Breast epithelium (tissue), 3 donors: Measurements from ENCODE around the gene MRM2.

Experiments used
- POLR2A ChIP-seq: fragments of 450-650 bp; IDR thresholded peaks from one replicate; pipeline ENCODE4 v1.6.1; 2016; ENCODE audit warnings: antibody characterized with exemption, mild to moderate bottlenecking, moderate library complexity
- TF ChIP-seq, protein P1 (sequence below), 3 donors: fragments of 450-650 bp; IDR thresholded peaks; one replicate each; pipeline ENCODE4 v1.5.1; 2016 to 2017; ENCODE audit warnings: antibody characterized with exemption in 3 of 3, mild to moderate bottlenecking in 3 of 3, moderate library complexity in 3 of 3

DNA sequence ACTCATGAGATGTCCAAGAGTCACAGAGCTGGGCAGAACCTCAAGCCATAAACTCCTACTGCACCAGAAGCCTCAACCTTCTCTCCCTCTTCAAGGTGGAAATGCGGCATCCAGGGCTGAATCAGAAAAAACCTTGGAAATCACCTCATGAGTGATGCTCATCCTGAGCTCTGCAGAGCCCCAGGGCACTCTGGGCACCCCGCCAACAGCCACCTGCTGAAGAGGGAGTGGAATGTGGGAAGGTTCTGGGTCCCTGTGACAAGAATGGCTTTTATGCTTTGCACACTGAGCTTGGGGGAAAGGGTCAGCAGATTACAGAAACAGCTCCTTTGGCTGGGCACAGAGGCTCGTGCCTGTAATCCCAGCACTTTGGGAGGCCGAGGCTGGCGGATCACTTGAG lies 18.8 kb upstream of the MRM2 start:
- TF ChIP-seq, protein P1, sequence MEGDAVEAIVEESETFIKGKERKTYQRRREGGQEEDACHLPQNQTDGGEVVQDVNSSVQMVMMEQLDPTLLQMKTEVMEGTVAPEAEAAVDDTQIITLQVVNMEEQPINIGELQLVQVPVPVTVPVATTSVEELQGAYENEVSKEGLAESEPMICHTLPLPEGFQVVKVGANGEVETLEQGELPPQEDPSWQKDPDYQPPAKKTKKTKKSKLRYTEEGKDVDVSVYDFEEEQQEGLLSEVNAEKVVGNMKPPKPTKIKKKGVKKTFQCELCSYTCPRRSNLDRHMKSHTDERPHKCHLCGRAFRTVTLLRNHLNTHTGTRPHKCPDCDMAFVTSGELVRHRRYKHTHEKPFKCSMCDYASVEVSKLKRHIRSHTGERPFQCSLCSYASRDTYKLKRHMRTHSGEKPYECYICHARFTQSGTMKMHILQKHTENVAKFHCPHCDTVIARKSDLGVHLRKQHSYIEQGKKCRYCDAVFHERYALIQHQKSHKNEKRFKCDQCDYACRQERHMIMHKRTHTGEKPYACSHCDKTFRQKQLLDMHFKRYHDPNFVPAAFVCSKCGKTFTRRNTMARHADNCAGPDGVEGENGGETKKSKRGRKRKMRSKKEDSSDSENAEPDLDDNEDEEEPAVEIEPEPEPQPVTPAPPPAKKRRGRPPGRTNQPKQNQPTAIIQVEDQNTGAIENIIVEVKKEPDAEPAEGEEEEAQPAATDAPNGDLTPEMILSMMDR (IDR thresholded peaks at IDR 0.05): no peak
- no peak for TF ChIP-seq POLR2A
